Measurements from ENCODE around the gene NANOS3. TPM values are rescaled to one million over a fixed set of nuclear protein-coding genes. Genes with fewer than 3 reads are reported as not detected.

NANOS3 gene
- total RNA-seq, 1 experiment from 2014 or later = not detected

DNA sequence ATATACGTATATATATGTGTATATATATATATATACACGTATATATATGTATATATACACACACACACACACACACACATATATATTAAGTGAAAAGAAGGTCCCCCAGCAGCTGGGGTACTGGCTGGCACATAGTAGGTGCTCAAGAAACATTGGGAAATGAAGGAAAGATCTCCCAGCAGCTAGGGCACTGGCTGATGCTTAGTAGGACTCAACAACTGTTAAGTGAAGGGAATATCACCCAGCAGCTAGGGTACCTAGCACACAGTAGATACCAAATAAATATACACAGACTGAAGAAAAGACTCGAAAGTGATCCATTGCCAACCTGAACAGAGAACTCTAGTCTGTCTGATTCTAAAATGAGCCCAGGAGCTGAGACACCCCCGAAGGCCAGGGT, 49.1 kb downstream of the NANOS3 start:
- H3K9me2 ChIP-seq (ENCODE audit: insufficient read depth) = no peaks in the 10 kb centered on the region
- H3K9ac ChIP-seq (ENCODE audit: low read length) = no peak overlapping the region
- ATAC-seq (no peak), DNase-seq (ENCODE audit: low read depth, low spot score) (no peak)
- no peak overlapping the region for H3K4me3 ChIP-seq (replicated peaks in 1 of 2; ENCODE audit: low read depth in 1 of 2, low read length in 2 of 2)
- H3K9me3 ChIP-seq (ENCODE audit: control insufficient read depth in 1 of 2, insufficient read depth in 1 of 2, low read depth in 1 of 2, low read length in 2 of 2) = no peaks in the 10 kb centered on the region
- POLR2A ChIA-PET = no interaction called here
- no peak overlapping the region for H2AFZ ChIP-seq (ENCODE audit: low read depth, low read length, poor library complexity, severe bottlenecking)
- RAD21 ChIA-PET (ENCODE audit: low non-redundant PET in 1 of 2, low total read pairs in 2 of 2, uncharacterized antibody in 2 of 2, unreplicated experiment in 2 of 2) = no interaction called here
- H4K20me1 ChIP-seq (ENCODE audit: insufficient read depth) = no peaks in the 10 kb centered on the region
- H3K27ac ChIP-seq (ENCODE audit: low read depth, low read length) = no peak overlapping the region
- H3K4me1 ChIP-seq (ENCODE audit: control insufficient read depth in 1 of 2, insufficient read depth in 2 of 2, low read length in 2 of 2) = no peaks in the 10 kb centered on the region
- no peaks in the 10 kb centered on the region for H3K27me3 ChIP-seq (ENCODE audit: insufficient read depth, low read length)
- BruUV-seq (replicated peaks) = no TSS peak
- TF ChIP-seq ELF1 (IDR thresholded peaks at IDR 0.05; ENCODE audit: borderline replicate concordance, low read depth) = no peak
- TF ChIP-seq JUND (IDR thresholded peaks at IDR 0.05) = no peak
- no peak for TF ChIP-seq SRF (IDR thresholded peaks at IDR 0.05; ENCODE audit: low read depth)
- TF ChIP-seq ZBTB33 (IDR thresholded peaks at IDR 0.05; ENCODE audit: extremely low read depth, insufficient replicate concordance, low read length) = no peak
- TF ChIP-seq ZFX (IDR thresholded peaks at IDR 0.05) = no peak
- no peak for TF ChIP-seq FOSL1 (IDR thresholded peaks at IDR 0.05; ENCODE audit: low read depth)
- no peak for TF ChIP-seq SP1 (IDR thresholded peaks at IDR 0.05; ENCODE audit: low read depth)
- TF ChIP-seq TCF7L2 (IDR thresholded peaks at IDR 0.05; ENCODE audit: borderline replicate concordance, extremely low read depth, insufficient read depth, insufficient read length) = no peak
- TF ChIP-seq POLR2AphosphoS5 (IDR thresholded peaks at IDR 0.05; ENCODE audit: low read depth, low read length) = no peak
- no peak for TF ChIP-seq CTCF (IDR thresholded peaks at IDR 0.05 in 2 of 3, conservative IDR thresholded peaks at IDR 0.05 in 1 of 3; ENCODE audit: borderline replicate concordance in 1 of 3, insufficient read depth in 1 of 3, low read depth in 2 of 3, low read length in 2 of 3)
- no peak for TF ChIP-seq EZH2 (IDR thresholded peaks at IDR 0.05)
- no peak for TF ChIP-seq YY1 (IDR thresholded peaks at IDR 0.05; ENCODE audit: extremely low read depth, insufficient replicate concordance, low read depth, low read length)
- no peak for TF ChIP-seq SIN3A (IDR thresholded peaks at IDR 0.05; ENCODE audit: low read depth)
- TF ChIP-seq EZH2phosphoT487 (IDR thresholded peaks at IDR 0.05; ENCODE audit: borderline replicate concordance) = no peak
- TF ChIP-seq, protein P1, sequence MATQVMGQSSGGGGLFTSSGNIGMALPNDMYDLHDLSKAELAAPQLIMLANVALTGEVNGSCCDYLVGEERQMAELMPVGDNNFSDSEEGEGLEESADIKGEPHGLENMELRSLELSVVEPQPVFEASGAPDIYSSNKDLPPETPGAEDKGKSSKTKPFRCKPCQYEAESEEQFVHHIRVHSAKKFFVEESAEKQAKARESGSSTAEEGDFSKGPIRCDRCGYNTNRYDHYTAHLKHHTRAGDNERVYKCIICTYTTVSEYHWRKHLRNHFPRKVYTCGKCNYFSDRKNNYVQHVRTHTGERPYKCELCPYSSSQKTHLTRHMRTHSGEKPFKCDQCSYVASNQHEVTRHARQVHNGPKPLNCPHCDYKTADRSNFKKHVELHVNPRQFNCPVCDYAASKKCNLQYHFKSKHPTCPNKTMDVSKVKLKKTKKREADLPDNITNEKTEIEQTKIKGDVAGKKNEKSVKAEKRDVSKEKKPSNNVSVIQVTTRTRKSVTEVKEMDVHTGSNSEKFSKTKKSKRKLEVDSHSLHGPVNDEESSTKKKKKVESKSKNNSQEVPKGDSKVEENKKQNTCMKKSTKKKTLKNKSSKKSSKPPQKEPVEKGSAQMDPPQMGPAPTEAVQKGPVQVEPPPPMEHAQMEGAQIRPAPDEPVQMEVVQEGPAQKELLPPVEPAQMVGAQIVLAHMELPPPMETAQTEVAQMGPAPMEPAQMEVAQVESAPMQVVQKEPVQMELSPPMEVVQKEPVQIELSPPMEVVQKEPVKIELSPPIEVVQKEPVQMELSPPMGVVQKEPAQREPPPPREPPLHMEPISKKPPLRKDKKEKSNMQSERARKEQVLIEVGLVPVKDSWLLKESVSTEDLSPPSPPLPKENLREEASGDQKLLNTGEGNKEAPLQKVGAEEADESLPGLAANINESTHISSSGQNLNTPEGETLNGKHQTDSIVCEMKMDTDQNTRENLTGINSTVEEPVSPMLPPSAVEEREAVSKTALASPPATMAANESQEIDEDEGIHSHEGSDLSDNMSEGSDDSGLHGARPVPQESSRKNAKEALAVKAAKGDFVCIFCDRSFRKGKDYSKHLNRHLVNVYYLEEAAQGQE (IDR thresholded peaks at IDR 0.05; ENCODE audit: low read depth) = no peak
- no peak for TF ChIP-seq RAD21 (IDR thresholded peaks at IDR 0.05; ENCODE audit: low read depth)
- no peak for TF ChIP-seq MAX (IDR thresholded peaks at IDR 0.05)
- TF ChIP-seq POLR2A (IDR thresholded peaks at IDR 0.05; ENCODE audit: borderline replicate concordance, extremely low read depth, insufficient read depth, insufficient read length) = no peak
- H3K36me3 ChIP-seq (ENCODE audit: control insufficient read depth in 1 of 2, insufficient read depth in 2 of 2, low read length in 2 of 2) = peaks cover 12 to 15% of the 10 kb centered on the region in 2 experiments
- CTCF ChIA-PET = no interaction called here
- no peak overlapping the region for H3K4me2 ChIP-seq (ENCODE audit: low read length)
- intact Hi-C loops (cut with micrococcal nuclease) = no loop called here
- no peaks in the 10 kb centered on the region for H3K79me2 ChIP-seq (ENCODE audit: insufficient read depth, low read length)
